Esophagus muscularis mucosa (tissue), 4 donors: ENCODE data around the gene RRP15.

Experiments used
- EP300 ChIP-seq: sonication (generic); formaldehyde crosslinking; IDR thresholded peaks from one replicate; pipeline ENCODE4 v1.6.1; 2017; ENCODE audit warnings: antibody characterized with exemption
- POLR2A ChIP-seq: fragments of 450-650 bp; IDR thresholded peaks from one replicate; pipeline ENCODE4 v1.6.1; 2017; ENCODE audit warnings: antibody characterized with exemption, moderate library complexity, mild to moderate bottlenecking, low read depth
- TF ChIP-seq, protein P1 (sequence below), 3 experiments: fragments of 200-600 bp in 2 of 3; fragments of 450-650 bp in 1 of 3; sonication (generic) in 2 of 3; IDR thresholded peaks; one replicate each; pipeline ENCODE4 v1.5.1; 2017 to 2019; ENCODE audit warnings: antibody characterized with exemption in 3 of 3, mild to moderate bottlenecking in 2 of 3, moderate library complexity in 1 of 3

DNA sequence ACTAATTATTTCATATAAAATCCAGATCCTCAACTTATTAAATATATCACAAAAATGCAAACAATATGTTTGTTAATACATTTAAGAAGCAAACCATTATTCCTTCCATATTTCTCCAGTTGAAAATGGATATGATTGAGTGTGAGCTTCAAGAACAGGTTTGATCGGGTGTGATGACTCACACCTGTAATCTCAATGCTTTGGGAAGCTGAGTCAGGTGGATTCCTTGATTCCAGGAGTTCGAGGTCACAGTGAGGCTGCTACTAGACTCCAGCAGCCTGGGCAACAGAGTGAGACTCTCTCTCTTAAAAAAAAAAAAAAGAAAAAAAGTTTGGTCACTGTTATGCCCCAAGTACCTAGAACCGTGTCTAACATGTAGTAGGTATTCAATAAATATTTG, 42.9 kb upstream of the RRP15 start:
- TF ChIP-seq, protein P1, sequence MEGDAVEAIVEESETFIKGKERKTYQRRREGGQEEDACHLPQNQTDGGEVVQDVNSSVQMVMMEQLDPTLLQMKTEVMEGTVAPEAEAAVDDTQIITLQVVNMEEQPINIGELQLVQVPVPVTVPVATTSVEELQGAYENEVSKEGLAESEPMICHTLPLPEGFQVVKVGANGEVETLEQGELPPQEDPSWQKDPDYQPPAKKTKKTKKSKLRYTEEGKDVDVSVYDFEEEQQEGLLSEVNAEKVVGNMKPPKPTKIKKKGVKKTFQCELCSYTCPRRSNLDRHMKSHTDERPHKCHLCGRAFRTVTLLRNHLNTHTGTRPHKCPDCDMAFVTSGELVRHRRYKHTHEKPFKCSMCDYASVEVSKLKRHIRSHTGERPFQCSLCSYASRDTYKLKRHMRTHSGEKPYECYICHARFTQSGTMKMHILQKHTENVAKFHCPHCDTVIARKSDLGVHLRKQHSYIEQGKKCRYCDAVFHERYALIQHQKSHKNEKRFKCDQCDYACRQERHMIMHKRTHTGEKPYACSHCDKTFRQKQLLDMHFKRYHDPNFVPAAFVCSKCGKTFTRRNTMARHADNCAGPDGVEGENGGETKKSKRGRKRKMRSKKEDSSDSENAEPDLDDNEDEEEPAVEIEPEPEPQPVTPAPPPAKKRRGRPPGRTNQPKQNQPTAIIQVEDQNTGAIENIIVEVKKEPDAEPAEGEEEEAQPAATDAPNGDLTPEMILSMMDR (IDR thresholded peaks at IDR 0.05): no peak
- TF ChIP-seq EP300 (no peak), POLR2A (no peak)
